GM23338 (cell line): ENCODE data around the gene GAGE12J. TPM values are rescaled to one million over a fixed set of nuclear protein-coding genes. Genes with fewer than 3 reads are reported as not detected.
A peak's percentile ranks its signal among the peaks of the same experiment; 100 is the strongest.
"Not testable (repeated sequence)": the region's sequence is repeated elsewhere in the genome, so short reads cannot be mapped to it uniquely, and the experiment has no call there.

ENCODE experiments used
- ATAC-seq: fragments of 200-7000 bp; cut with Tn5 transposase; 3 replicates; pipeline ENCODE4 v1.9.1; 2020
- DNase-seq: peaks from one replicate; pipeline ENCODE4 v3.0.0-alpha.2; 2015; ENCODE audit warnings: low spot score
- H2AFZ ChIP-seq: fragments of 200-600 bp; sonication (generic); 2 replicates; pipeline ENCODE4 v1.8.0; 2016; ENCODE audit warnings: antibody characterized with exemption, mild to moderate bottlenecking, moderate library complexity
- H3F3A ChIP-seq: fragments of 200-600 bp; sonication (generic); replicated peaks from 2 replicates; pipeline ENCODE4 v1.8.0; 2017; ENCODE audit warnings: antibody characterized with exemption, mixed run types, low read depth
- H3K27ac ChIP-seq: fragments of 200-600 bp; sonication (generic); 2 replicates; pipeline ENCODE4 v1.6.1; 2016; ENCODE audit warnings: low read depth
- H3K27me3 ChIP-seq: fragments of 200-600 bp; sonication (generic); 2 replicates; pipeline ENCODE4 v1.8.0; 2016; ENCODE audit warnings: mild to moderate bottlenecking, mixed run types, moderate library complexity; ENCODE audit not compliant: insufficient read depth
- H3K36me3 ChIP-seq: fragments of 200-600 bp; sonication (generic); 2 replicates; pipeline ENCODE4 v1.8.0; 2016; ENCODE audit warnings: mild to moderate bottlenecking; ENCODE audit not compliant: insufficient read depth
- H3K4me1 ChIP-seq: fragments of 200-600 bp; sonication (generic); 2 replicates; pipeline ENCODE4 v1.8.0; 2016; ENCODE audit warnings: mild to moderate bottlenecking, moderate library complexity; ENCODE audit not compliant: insufficient read depth
- H3K4me2 ChIP-seq: fragments of 200-600 bp; sonication (generic); 2 replicates; pipeline ENCODE4 v1.7.1; 2017; ENCODE audit warnings: mixed run types
- H3K4me3 ChIP-seq: fragments of 200-600 bp; sonication (generic); 2 replicates; pipeline ENCODE4 v1.6.1; 2016; ENCODE audit warnings: mixed run types
- H3K79me2 ChIP-seq: fragments of 200-600 bp; sonication (generic); replicated peaks from 2 replicates; pipeline ENCODE4 v1.8.0; 2017; ENCODE audit warnings: mild to moderate bottlenecking; ENCODE audit not compliant: insufficient read depth
- H3K9me2 ChIP-seq: fragments of 200-600 bp; sonication (generic); 2 replicates; pipeline ENCODE4 v1.8.0; 2017; ENCODE audit not compliant: insufficient read depth
- H4K20me1 ChIP-seq: fragments of 200-600 bp; sonication (generic); replicated peaks from 2 replicates; pipeline ENCODE4 v1.8.0; 2017; ENCODE audit warnings: mild to moderate bottlenecking; ENCODE audit not compliant: insufficient read depth
- H3K27ac Mint-ChIP-seq: 2 replicates; pipeline ENCODE4 v1.8.0; 2020; ENCODE audit warnings: inconsistent platforms, mild to moderate bottlenecking, moderate library complexity, mixed read lengths
- H3K27me3 Mint-ChIP-seq: 3 replicates; pipeline ENCODE4 v1.8.0; 2022; ENCODE audit warnings: low read depth, mild to moderate bottlenecking, moderate library complexity, mixed read lengths, inconsistent platforms; ENCODE audit not compliant: insufficient read depth, poor library complexity
- H3K36me3 Mint-ChIP-seq: 3 replicates; pipeline ENCODE4 v1.8.0; 2021; ENCODE audit warnings: low read depth, mild to moderate bottlenecking, inconsistent platforms, moderate library complexity, mixed read lengths
- H3K4me1 Mint-ChIP-seq: 3 replicates; pipeline ENCODE4 v1.8.0; 2020; ENCODE audit warnings: mild to moderate bottlenecking, inconsistent platforms, mixed read lengths
- H3K4me3 Mint-ChIP-seq: 3 replicates; pipeline ENCODE4 v1.8.0; 2021; ENCODE audit warnings: moderate library complexity, mild to moderate bottlenecking, inconsistent platforms, mixed read lengths
- H3K9me3 Mint-ChIP-seq: 3 replicates; pipeline ENCODE4 v1.8.0; 2020; ENCODE audit warnings: moderate library complexity, mild to moderate bottlenecking, inconsistent platforms, mixed read lengths
- CREB1 ChIP-seq: fragments of 250-450 bp; sonication (Bioruptor Pico); IDR thresholded peaks from 2 replicates; pipeline ENCODE4 v1.5.0; 2020; ENCODE audit warnings: low read depth, mild to moderate bottlenecking, moderate library complexity
- EZH2phosphoT487 ChIP-seq: fragments of 200-600 bp; sonication (generic); IDR thresholded peaks from one replicate; pipeline ENCODE4 v1.8.1; 2018; ENCODE audit warnings: antibody characterized with exemption; ENCODE audit not compliant: unreplicated experiment
- NANOG ChIP-seq: IDR thresholded peaks from 2 replicates; pipeline ENCODE4 v1.6.1; 2016; ENCODE audit warnings: antibody characterized with exemption, borderline replicate concordance
- STAT1 ChIP-seq: IDR thresholded peaks from one replicate; pipeline ENCODE4 v1.6.1; 2016; ENCODE audit warnings: antibody characterized with exemption; ENCODE audit not compliant: unreplicated experiment
- ZNF114 ChIP-seq: fragments of 250-450 bp; sonication (Bioruptor Pico); IDR thresholded peaks from 2 replicates; pipeline ENCODE4 v1.5.0; 2020; ENCODE audit warnings: mild to moderate bottlenecking, moderate library complexity
- ZNF331 ChIP-seq: fragments of 250-450 bp; sonication (Bioruptor Pico); IDR thresholded peaks from 2 replicates; pipeline ENCODE4 v1.5.0; 2020; ENCODE audit warnings: low read depth, mild to moderate bottlenecking, moderate library complexity
- polyA plus RNA-seq: library from polyadenylated mRNA; unstranded; fragments of >200 nt; fragmentation: Nextera tagmentation; extraction: Ambion mirVana; gene quantifications from 2 replicates; pipeline ENCODE4 v1.2.1, GENCODE V29; 2016
- total RNA-seq: library from RNA; depleted of rRNA; stranded (reverse); fragments of >200 nt; shearing (Covaris generic); gene quantifications from 2 replicates; pipeline ENCODE4 v1.2.3, GENCODE V29; 2014
- TF ChIP-seq, protein P1 (sequence below): IDR thresholded peaks from 2 replicates; pipeline ENCODE4 v1.6.1; 2016; ENCODE audit warnings: antibody characterized with exemption
- TF ChIP-seq, protein P2 (sequence below): fragments of 250-450 bp; sonication (Bioruptor Pico); IDR thresholded peaks from 2 replicates; pipeline ENCODE4 v1.5.0; 2020; ENCODE audit warnings: mild to moderate bottlenecking, moderate library complexity
- TF ChIP-seq, protein P3 (sequence below), 2 experiments: fragments of 200-600 bp in 1 of 2; sonication (generic) in 1 of 2; conservative IDR thresholded peaks; 2 replicates each; pipeline versions ENCODE4 v1.5.1 to v1.6.1; 2016 to 2017; ENCODE audit warnings: antibody characterized with exemption in 2 of 2, low read depth in 2 of 2, mild to moderate bottlenecking in 2 of 2, moderate library complexity in 1 of 2

Gene GAGE12J
- total and polyA plus RNA-seq, 2 experiments from 2014 or later = not detected

DNA sequence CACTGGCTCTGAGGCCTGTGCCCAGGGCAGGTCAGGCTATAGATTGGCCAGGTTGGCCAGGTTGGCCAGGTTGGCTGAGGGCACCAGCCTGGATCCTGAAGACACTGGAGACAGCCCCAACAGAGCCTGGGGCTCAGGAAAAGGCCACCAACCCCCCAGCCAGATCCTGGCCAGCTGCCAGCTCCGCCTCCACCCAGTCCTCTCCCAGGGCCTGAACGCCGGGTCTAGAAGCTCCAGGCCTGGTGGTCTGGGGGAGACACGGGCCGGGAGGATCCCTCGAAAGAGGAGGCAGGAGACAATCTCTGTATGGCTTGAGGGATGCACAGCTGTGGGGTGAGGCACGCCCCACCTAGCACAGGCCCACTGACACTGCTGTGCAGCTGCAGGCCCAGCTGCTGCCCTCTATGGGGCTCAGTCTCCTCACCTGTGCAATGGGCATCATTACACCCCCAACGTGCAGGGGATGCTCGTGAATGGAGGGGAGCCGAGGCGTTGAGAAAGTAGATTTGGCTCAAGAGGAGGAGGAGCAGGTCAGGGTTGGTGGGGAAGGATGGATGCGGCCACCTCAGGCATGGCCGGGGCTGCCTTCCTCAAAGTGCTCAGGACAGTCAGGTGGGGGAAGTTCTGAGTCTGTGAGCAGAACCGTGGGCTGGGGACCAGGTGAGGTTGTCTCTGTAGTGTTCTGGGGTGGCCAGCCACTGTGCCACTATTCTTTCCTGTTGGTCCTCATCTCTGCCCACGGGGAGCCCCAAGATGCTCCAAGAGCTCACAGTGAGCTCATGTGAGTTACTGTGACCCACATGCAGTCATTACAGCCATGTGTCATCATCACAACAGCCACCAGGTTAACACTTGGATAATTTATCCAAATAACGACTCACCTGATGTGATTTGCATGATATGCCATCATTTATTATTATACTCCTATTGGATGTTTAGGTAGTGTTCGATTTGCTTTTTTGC, 29.2 kb upstream of the GAGE12J start:
- Histone ChIP-seq H3K36me3 (no peaks in the 10 kb centered on the region), H3K79me2 (no peaks in the 10 kb centered on the region), H3K4me2 (no peak overlapping the region), H4K20me1 (no peaks in the 10 kb centered on the region), H3K4me1 (no peaks in the 10 kb centered on the region), H2AFZ (no peak overlapping the region), H3F3A (no peaks in the 10 kb centered on the region), H3K9me2 (no peaks in the 10 kb centered on the region), H3K4me3 (no peak overlapping the region), H3K27me3 (no peaks in the 10 kb centered on the region), H3K27ac (no peak overlapping the region)
- DNase-seq = no peak
- Mint-ChIP-seq H3K4me3 (no peak overlapping the region), H3K9me3 (no peaks in the 10 kb centered on the region), H3K36me3 (no peaks in the 10 kb centered on the region), H3K4me1 (peaks cover 5% of the 10 kb centered on the region; the same call in 2 of the 3 replicates), H3K27me3 (peaks cover 5% of the 10 kb centered on the region), H3K27ac (0 out of 2 replicates have a peak overlapping the region, but pooled peaks have one; percentile 77)
- TF ChIP-seq NANOG = no peak
- no peak for TF ChIP-seq STAT1
- TF ChIP-seq ZNF331 (CRISPR knock-in tag) = no peak
- TF ChIP-seq ZNF114 = no peak
- no peak for TF ChIP-seq EZH2phosphoT487
- TF ChIP-seq, protein P1, sequence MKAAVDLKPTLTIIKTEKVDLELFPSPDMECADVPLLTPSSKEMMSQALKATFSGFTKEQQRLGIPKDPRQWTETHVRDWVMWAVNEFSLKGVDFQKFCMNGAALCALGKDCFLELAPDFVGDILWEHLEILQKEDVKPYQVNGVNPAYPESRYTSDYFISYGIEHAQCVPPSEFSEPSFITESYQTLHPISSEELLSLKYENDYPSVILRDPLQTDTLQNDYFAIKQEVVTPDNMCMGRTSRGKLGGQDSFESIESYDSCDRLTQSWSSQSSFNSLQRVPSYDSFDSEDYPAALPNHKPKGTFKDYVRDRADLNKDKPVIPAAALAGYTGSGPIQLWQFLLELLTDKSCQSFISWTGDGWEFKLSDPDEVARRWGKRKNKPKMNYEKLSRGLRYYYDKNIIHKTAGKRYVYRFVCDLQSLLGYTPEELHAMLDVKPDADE = no peak
- TF ChIP-seq, protein P2, sequence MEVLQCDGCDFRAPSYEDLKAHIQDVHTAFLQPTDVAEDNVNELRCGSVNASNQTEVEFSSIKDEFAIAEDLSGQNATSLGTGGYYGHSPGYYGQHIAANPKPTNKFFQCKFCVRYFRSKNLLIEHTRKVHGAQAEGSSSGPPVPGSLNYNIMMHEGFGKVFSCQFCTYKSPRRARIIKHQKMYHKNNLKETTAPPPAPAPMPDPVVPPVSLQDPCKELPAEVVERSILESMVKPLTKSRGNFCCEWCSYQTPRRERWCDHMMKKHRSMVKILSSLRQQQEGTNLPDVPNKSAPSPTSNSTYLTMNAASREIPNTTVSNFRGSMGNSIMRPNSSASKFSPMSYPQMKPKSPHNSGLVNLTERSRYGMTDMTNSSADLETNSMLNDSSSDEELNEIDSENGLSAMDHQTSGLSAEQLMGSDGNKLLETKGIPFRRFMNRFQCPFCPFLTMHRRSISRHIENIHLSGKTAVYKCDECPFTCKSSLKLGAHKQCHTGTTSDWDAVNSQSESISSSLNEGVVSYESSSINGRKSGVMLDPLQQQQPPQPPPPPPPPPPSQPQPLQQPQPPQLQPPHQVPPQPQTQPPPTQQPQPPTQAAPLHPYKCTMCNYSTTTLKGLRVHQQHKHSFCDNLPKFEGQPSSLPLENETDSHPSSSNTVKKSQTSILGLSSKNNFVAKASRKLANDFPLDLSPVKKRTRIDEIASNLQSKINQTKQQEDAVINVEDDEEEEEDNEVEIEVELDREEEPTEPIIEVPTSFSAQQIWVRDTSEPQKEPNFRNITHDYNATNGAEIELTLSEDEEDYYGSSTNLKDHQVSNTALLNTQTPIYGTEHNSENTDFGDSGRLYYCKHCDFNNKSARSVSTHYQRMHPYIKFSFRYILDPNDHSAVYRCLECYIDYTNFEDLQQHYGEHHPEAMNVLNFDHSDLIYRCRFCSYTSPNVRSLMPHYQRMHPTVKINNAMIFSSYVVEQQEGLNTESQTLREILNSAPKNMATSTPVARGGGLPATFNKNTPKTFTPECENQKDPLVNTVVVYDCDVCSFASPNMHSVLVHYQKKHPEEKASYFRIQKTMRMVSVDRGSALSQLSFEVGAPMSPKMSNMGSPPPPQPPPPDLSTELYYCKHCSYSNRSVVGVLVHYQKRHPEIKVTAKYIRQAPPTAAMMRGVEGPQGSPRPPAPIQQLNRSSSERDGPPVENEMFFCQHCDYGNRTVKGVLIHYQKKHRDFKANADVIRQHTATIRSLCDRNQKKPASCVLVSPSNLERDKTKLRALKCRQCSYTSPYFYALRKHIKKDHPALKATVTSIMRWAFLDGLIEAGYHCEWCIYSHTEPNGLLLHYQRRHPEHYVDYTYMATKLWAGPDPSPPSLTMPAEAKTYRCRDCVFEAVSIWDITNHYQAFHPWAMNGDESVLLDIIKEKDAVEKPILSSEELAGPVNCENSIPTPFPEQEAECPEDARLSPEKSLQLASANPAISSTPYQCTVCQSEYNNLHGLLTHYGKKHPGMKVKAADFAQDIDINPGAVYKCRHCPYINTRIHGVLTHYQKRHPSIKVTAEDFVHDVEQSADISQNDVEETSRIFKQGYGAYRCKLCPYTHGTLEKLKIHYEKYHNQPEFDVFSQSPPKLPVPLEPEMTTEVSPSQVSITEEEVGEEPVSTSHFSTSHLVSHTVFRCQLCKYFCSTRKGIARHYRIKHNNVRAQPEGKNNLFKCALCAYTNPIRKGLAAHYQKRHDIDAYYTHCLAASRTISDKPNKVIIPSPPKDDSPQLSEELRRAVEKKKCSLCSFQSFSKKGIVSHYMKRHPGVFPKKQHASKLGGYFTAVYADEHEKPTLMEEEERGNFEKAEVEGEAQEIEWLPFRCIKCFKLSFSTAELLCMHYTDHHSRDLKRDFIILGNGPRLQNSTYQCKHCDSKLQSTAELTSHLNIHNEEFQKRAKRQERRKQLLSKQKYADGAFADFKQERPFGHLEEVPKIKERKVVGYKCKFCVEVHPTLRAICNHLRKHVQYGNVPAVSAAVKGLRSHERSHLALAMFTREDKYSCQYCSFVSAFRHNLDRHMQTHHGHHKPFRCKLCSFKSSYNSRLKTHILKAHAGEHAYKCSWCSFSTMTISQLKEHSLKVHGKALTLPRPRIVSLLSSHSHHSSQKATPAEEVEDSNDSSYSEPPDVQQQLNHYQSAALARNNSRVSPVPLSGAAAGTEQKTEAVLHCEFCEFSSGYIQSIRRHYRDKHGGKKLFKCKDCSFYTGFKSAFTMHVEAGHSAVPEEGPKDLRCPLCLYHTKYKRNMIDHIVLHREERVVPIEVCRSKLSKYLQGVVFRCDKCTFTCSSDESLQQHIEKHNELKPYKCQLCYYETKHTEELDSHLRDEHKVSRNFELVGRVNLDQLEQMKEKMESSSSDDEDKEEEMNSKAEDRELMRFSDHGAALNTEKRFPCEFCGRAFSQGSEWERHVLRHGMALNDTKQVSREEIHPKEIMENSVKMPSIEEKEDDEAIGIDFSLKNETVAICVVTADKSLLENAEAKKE (CRISPR knock-in tag) = no peak
- TF ChIP-seq, protein P3, sequence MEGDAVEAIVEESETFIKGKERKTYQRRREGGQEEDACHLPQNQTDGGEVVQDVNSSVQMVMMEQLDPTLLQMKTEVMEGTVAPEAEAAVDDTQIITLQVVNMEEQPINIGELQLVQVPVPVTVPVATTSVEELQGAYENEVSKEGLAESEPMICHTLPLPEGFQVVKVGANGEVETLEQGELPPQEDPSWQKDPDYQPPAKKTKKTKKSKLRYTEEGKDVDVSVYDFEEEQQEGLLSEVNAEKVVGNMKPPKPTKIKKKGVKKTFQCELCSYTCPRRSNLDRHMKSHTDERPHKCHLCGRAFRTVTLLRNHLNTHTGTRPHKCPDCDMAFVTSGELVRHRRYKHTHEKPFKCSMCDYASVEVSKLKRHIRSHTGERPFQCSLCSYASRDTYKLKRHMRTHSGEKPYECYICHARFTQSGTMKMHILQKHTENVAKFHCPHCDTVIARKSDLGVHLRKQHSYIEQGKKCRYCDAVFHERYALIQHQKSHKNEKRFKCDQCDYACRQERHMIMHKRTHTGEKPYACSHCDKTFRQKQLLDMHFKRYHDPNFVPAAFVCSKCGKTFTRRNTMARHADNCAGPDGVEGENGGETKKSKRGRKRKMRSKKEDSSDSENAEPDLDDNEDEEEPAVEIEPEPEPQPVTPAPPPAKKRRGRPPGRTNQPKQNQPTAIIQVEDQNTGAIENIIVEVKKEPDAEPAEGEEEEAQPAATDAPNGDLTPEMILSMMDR (conservative IDR thresholded peaks at IDR 0.05; ENCODE audit: low read depth in 2 of 2) = no peak
- no peak for TF ChIP-seq CREB1 (CRISPR knock-in tag)
- ATAC-seq = peak; percentile 28

DNA sequence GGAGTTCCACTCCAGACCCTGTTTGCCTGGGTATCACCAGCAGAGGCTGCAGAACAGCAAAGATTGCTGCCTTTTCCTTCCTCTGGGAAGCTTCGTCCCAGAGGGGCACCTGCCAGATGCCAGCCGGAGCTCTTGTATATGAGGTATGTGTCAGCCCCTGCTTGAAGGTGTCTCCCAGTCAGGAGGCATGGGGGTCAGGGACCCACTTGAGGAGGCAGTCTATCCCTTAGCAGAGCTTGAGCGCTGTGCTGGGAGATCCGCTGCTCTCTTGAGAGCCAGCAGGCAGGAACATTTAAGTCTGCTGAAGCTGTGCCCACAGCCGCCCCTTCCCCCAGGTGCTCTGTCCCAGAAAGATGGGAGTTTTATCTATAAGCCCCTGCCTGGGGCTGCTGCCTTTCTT, 22.5 kb upstream of the GAGE12J start:
- H3K36me3 ChIP-seq, H3K9me3 Mint-ChIP-seq, H3K9me2 ChIP-seq, H3K4me1 ChIP-seq, H3K4me3 ChIP-seq, H3K27me3 Mint-ChIP-seq, H3K79me2 ChIP-seq, H3K4me3 Mint-ChIP-seq, ATAC-seq, H3F3A ChIP-seq, H3K27me3 ChIP-seq, DNase-seq, H2AFZ ChIP-seq, H4K20me1 ChIP-seq, H3K27ac Mint-ChIP-seq, H3K27ac ChIP-seq, H3K36me3 Mint-ChIP-seq, H3K4me2 ChIP-seq, H3K4me1 Mint-ChIP-seq: not testable (repeated sequence)
